Neural cell (in vitro differentiated cells): ENCODE data around the gene BHLHA15. TPM values are rescaled to one million over a fixed set of nuclear protein-coding genes. Genes with fewer than 3 reads are reported as not detected.

Source experiments
- H2AFZ ChIP-seq: fragments of 200-600, 300-800 bp; sonication (generic), shearing (Covaris generic); 2 replicates; pipeline ENCODE4 v1.6.0; 2014; ENCODE audit warnings: low read depth, mild to moderate bottlenecking, antibody characterized with exemption, low read length, moderate library complexity
- H3F3A ChIP-seq: fragments of 200-600 bp; shearing (Covaris generic); 2 replicates; pipeline ENCODE4 v1.6.1; 2016; ENCODE audit warnings: mild to moderate bottlenecking, moderate library complexity, mixed read lengths, antibody characterized with exemption, low read length; ENCODE audit not compliant: insufficient read depth, poor library complexity, severe bottlenecking
- H3K27ac ChIP-seq: fragments of 200-600, 300-800 bp; sonication (generic), shearing (Covaris generic); 2 replicates; pipeline ENCODE4 v1.5.1; 2014; ENCODE audit warnings: mild to moderate bottlenecking, low read length, moderate library complexity
- H3K27me3 ChIP-seq: fragments of 300-800, 200-600 bp; sonication (generic), shearing (Covaris generic); 2 replicates; pipeline ENCODE4 v1.6.0; 2014; ENCODE audit warnings: mild to moderate bottlenecking, low read depth, low read length, moderate library complexity; ENCODE audit not compliant: insufficient read depth
- H3K36me3 ChIP-seq: fragments of 300-800, 200-600 bp; sonication (generic), shearing (Covaris generic); 2 replicates; pipeline ENCODE4 v1.5.1; 2014; ENCODE audit warnings: mild to moderate bottlenecking, antibody characterized with exemption, low read length, moderate library complexity; ENCODE audit not compliant: insufficient read depth
- H3K4me2 ChIP-seq: fragments of 300-800, 200-600 bp; sonication (generic), shearing (Covaris generic); 2 replicates; pipeline ENCODE4 v1.6.0; 2014; ENCODE audit warnings: mild to moderate bottlenecking, low read length
- H3K4me3 ChIP-seq: fragments of 300-800, 200-600 bp; sonication (generic), shearing (Covaris generic); 2 replicates; pipeline ENCODE4 v1.5.1; 2014; ENCODE audit warnings: mild to moderate bottlenecking, low read length, moderate library complexity
- H3K79me2 ChIP-seq: fragments of 200-600 bp; shearing (Covaris generic); replicated peaks from 2 replicates; pipeline ENCODE4 v1.6.0; 2014; ENCODE audit warnings: mild to moderate bottlenecking, low read length, moderate library complexity; ENCODE audit not compliant: insufficient read depth
- H3K9ac ChIP-seq: fragments of 300-800, 200-600 bp; sonication (generic), shearing (Covaris generic); 2 replicates; pipeline ENCODE4 v1.6.1; 2016; ENCODE audit warnings: mild to moderate bottlenecking, low read length, mixed read lengths
- H3K9me2 ChIP-seq: fragments of 200-600 bp; shearing (Covaris generic); 2 replicates; pipeline ENCODE4 v1.6.1; 2016; ENCODE audit warnings: mild to moderate bottlenecking, low read length, mixed read lengths; ENCODE audit not compliant: insufficient read depth
- H3K9me3 ChIP-seq: fragments of 200-600, 300-800 bp; sonication (generic), shearing (Covaris generic); 2 replicates; pipeline ENCODE4 v1.6.1; 2016; ENCODE audit warnings: mild to moderate bottlenecking, mixed run types, low read length, moderate library complexity, mixed read lengths
- H4K20me1 ChIP-seq: fragments of 200-600 bp; shearing (Covaris generic); 2 replicates; pipeline ENCODE4 v1.6.1; 2016; ENCODE audit warnings: mild to moderate bottlenecking, mixed run types; ENCODE audit not compliant: insufficient read depth
- CTCF ChIP-seq: fragments of 450-650 bp; IDR thresholded peaks from 2 replicates; pipeline ENCODE4 v1.5.1; 2014; ENCODE audit warnings: antibody characterized with exemption, mild to moderate bottlenecking, moderate library complexity; ENCODE audit not compliant: poor library complexity, severe bottlenecking
- EP300 ChIP-seq: fragments of 450-650 bp; conservative IDR thresholded peaks from 2 replicates; pipeline ENCODE4 v1.6.1; 2014; ENCODE audit warnings: antibody characterized with exemption, mild to moderate bottlenecking, moderate library complexity; ENCODE audit not compliant: poor library complexity, severe bottlenecking
- EZH2 ChIP-seq: fragments of 200-600, 300-800 bp; shearing (Covaris generic), sonication (generic); IDR thresholded peaks from 2 replicates; pipeline ENCODE4 v1.6.1; 2014; ENCODE audit warnings: antibody characterized with exemption, low read length, borderline replicate concordance, mild to moderate bottlenecking; ENCODE audit not compliant: insufficient read depth, poor library complexity, severe bottlenecking
- MXI1 ChIP-seq: fragments of 450-650 bp; conservative IDR thresholded peaks from 2 replicates; pipeline ENCODE4 v1.6.1; 2014; ENCODE audit warnings: antibody characterized with exemption, mild to moderate bottlenecking; ENCODE audit not compliant: poor library complexity, severe bottlenecking
- POLR2AphosphoS5 ChIP-seq: IDR thresholded peaks from 2 replicates; pipeline ENCODE4 v1.6.1; 2012
- RAD21 ChIP-seq: fragments of 450-650 bp; conservative IDR thresholded peaks from 2 replicates; pipeline ENCODE4 v1.6.1; 2014; ENCODE audit warnings: antibody characterized with exemption, mild to moderate bottlenecking, moderate library complexity
- REST ChIP-seq: IDR thresholded peaks from 2 replicates; pipeline ENCODE4 v1.6.1; 2012; ENCODE audit warnings: borderline replicate concordance
- SMC3 ChIP-seq: fragments of 450-650 bp; conservative IDR thresholded peaks from 2 replicates; pipeline ENCODE4 v1.6.1; 2014; ENCODE audit warnings: antibody characterized with exemption, mild to moderate bottlenecking, moderate library complexity; ENCODE audit not compliant: poor library complexity
- TAF1 ChIP-seq: IDR thresholded peaks from 2 replicates; pipeline ENCODE4 v1.6.1; 2012; ENCODE audit warnings: low read depth
- polyA minus RNA-seq: library from RNA; depleted of rRNA, polyadenylated mRNA; stranded (reverse); fragments of >200 nt; gene quantifications from 2 replicates; pipeline ENCODE4 v1.2.3, GENCODE V29; 2014
- polyA plus RNA-seq: library from polyadenylated mRNA; depleted of rRNA; stranded (reverse); fragments of >200 nt; gene quantifications from 2 replicates; pipeline ENCODE4 v1.2.3, GENCODE V29; 2014

Gene BHLHA15
- polyA plus RNA-seq: not detected in 2 replicates
- polyA minus RNA-seq: not detected in 2 replicates

- H3K4me2 ChIP-seq: no peak within 1 kb of the TSS
- H4K20me1 ChIP-seq: no peaks in the 10 kb centered on the region
- H2AFZ ChIP-seq: no peak within 1 kb of the TSS
- H3K4me3 ChIP-seq: no peak within 1 kb of the TSS
- H3K36me3 ChIP-seq: no peaks in the 10 kb centered on the region
- H3K9me3 ChIP-seq: no peaks in the 10 kb centered on the region
- TF ChIP-seq EP300: no peak
- no peak for TF ChIP-seq TAF1
- no peak for TF ChIP-seq CTCF
- no peak for TF ChIP-seq REST
- no peak for TF ChIP-seq POLR2AphosphoS5
- no peak for TF ChIP-seq MXI1
- TF ChIP-seq SMC3: no peak
- H3K9me2 ChIP-seq: no peaks in the 10 kb centered on the region
- H3K9ac ChIP-seq: no peak within 1 kb of the TSS
- no peak within 1 kb of the TSS for H3K27ac ChIP-seq
- H3K27me3 ChIP-seq: peaks cover 3% of the 10 kb centered on the region
- H3F3A ChIP-seq: no peaks in the 10 kb centered on the region
- H3K79me2 ChIP-seq: no peaks in the 10 kb centered on the region
These were observed at the start of gene BHLHA15 for GRCh38 chr7:98211221-98211675. BHLHA15 (plus strand) TSS chr7:98211439; CDS start chr7:98212310, 871 bp downstream.

GRCh38 chr7:98162758-98163157 lies 48.5 kb upstream of the BHLHA15 start:
- no peak for TF ChIP-seq SMC3

GRCh38 chr7:98163269-98163668 lies 48.0 kb upstream of the BHLHA15 start:
- Histone ChIP-seq H3K9ac (no peak overlapping the region), H3K27ac (no peak overlapping the region), H3K9me3 (no peaks in the 10 kb centered on the region), H3K27me3 (no peaks in the 10 kb centered on the region), H3K4me3 (no peak overlapping the region), H3K36me3 (no peaks in the 10 kb centered on the region), H3K4me2 (no peak overlapping the region), H2AFZ (no peak overlapping the region), H3K79me2 (no peaks in the 10 kb centered on the region), H3F3A (no peaks in the 10 kb centered on the region), H4K20me1 (no peaks in the 10 kb centered on the region), H3K9me2 (no peaks in the 10 kb centered on the region)
- TF ChIP-seq REST (no peak), EZH2 (no peak), POLR2AphosphoS5 (no peak), MXI1 (no peak), SMC3 (no peak), RAD21 (no peak), CTCF (no peak), EP300 (no peak), TAF1 (no peak)

More at GRCh38 chr7:98162758-98163157, 48.5 kb upstream of the BHLHA15 start:
- no peak overlapping the region for H3K27ac ChIP-seq
- no peaks in the 10 kb centered on the region for H4K20me1 ChIP-seq
- no peak overlapping the region for H3K9ac ChIP-seq
- H3K4me3 ChIP-seq: no peak overlapping the region
- H3K4me2 ChIP-seq: no peak overlapping the region
- H3F3A ChIP-seq: no peaks in the 10 kb centered on the region
- no peaks in the 10 kb centered on the region for H3K9me2 ChIP-seq
- no peaks in the 10 kb centered on the region for H3K9me3 ChIP-seq
- H3K79me2 ChIP-seq: no peaks in the 10 kb centered on the region
- no peak overlapping the region for H2AFZ ChIP-seq
- no peaks in the 10 kb centered on the region for H3K36me3 ChIP-seq
- H3K27me3 ChIP-seq: no peaks in the 10 kb centered on the region
